SK-N-SH treated with all-trans-retinoic acid at 6 μM for 48 hours (cell line): ENCODE data around the gene FST.

Source experiments
- ATAC-seq: fragments of 200-7000 bp; cut with Tn5 transposase; 3 replicates; pipeline ENCODE4 v1.9.1; 2020; ENCODE audit warnings: mild to moderate bottlenecking, moderate library complexity
- ARNTL ChIP-seq: fragments of 450-650 bp; formaldehyde crosslinking; IDR thresholded peaks from 2 replicates; pipeline ENCODE4 v1.5.0; 2020; ENCODE audit warnings: low read depth, mild to moderate bottlenecking, moderate library complexity, borderline replicate concordance
- CSDC2 ChIP-seq: fragments of 250-450 bp; sonication (Bioruptor Pico); IDR thresholded peaks from 2 replicates; pipeline ENCODE4 v1.5.0; 2020; ENCODE audit warnings: mild to moderate bottlenecking, moderate library complexity
- ESRRG ChIP-seq: fragments of 250-450 bp; sonication (Bioruptor Pico); IDR thresholded peaks from 2 replicates; pipeline ENCODE4 v1.6.1; 2021; ENCODE audit warnings: mild to moderate bottlenecking
- GLIS3 ChIP-seq: fragments of 250-450 bp; sonication (Bioruptor Pico); IDR thresholded peaks from 2 replicates; pipeline ENCODE4 v1.5.0; 2020; ENCODE audit warnings: mild to moderate bottlenecking, moderate library complexity
- ISL1 ChIP-seq: fragments of 250-450 bp; sonication (Bioruptor Pico); IDR thresholded peaks from 2 replicates; pipeline ENCODE4 v2.1.2; 2022; ENCODE audit warnings: mild to moderate bottlenecking, moderate library complexity
- OSR1 ChIP-seq: fragments of 250-450 bp; sonication (Bioruptor Pico); IDR thresholded peaks from 2 replicates; pipeline ENCODE4 v1.8.0; 2022; ENCODE audit warnings: moderate library complexity, mild to moderate bottlenecking, inconsistent platforms
- PPARA ChIP-seq: fragments of 250-450 bp; sonication (Bioruptor Pico); IDR thresholded peaks from 2 replicates; pipeline ENCODE4 v1.5.0; 2020; ENCODE audit warnings: mild to moderate bottlenecking, borderline replicate concordance
- SNAI2 ChIP-seq: fragments of 250-450 bp; sonication (Bioruptor Pico); IDR thresholded peaks from 2 replicates; pipeline ENCODE4 v1.5.0; 2020; ENCODE audit warnings: mild to moderate bottlenecking, moderate library complexity
- TCF4 ChIP-seq: fragments of 250-450 bp; sonication (Bioruptor Pico); IDR thresholded peaks from 2 replicates; pipeline ENCODE4 v1.8.0; 2021; ENCODE audit warnings: mild to moderate bottlenecking, moderate library complexity, borderline replicate concordance
- TOX ChIP-seq: fragments of 250-450 bp; sonication (Bioruptor Pico); IDR thresholded peaks from 2 replicates; pipeline ENCODE4 v1.8.0; 2021; ENCODE audit warnings: mild to moderate bottlenecking, moderate library complexity, borderline replicate concordance
- ZC3H10 ChIP-seq: fragments of 250-450 bp; sonication (Bioruptor Pico); IDR thresholded peaks from 2 replicates; pipeline ENCODE4 v1.5.1; 2021; ENCODE audit warnings: mild to moderate bottlenecking, moderate library complexity
- ZFP3 ChIP-seq: fragments of 250-450 bp; sonication (Bioruptor Pico); IDR thresholded peaks from 2 replicates; pipeline ENCODE4 v1.5.0; 2020; ENCODE audit warnings: mild to moderate bottlenecking, moderate library complexity
- ZNF565 ChIP-seq: fragments of 450-650 bp; formaldehyde crosslinking; conservative IDR thresholded peaks from 2 replicates; pipeline ENCODE4 v1.5.0; 2020; ENCODE audit warnings: low read depth, mild to moderate bottlenecking, moderate library complexity
- ZNF70 ChIP-seq: fragments of 450-650 bp; formaldehyde crosslinking; IDR thresholded peaks from 2 replicates; pipeline ENCODE4 v1.5.0; 2020; ENCODE audit warnings: mild to moderate bottlenecking, moderate library complexity
- ZNF8 ChIP-seq: fragments of 450-650 bp; formaldehyde crosslinking; IDR thresholded peaks from 2 replicates; pipeline ENCODE4 v1.5.0; 2020; ENCODE audit warnings: mild to moderate bottlenecking, moderate library complexity
- TF ChIP-seq, protein P1 (sequence below): fragments of 250-450 bp; sonication (Bioruptor Pico); IDR thresholded peaks from 2 replicates; pipeline ENCODE4 v1.8.0; 2020; ENCODE audit warnings: mild to moderate bottlenecking, moderate library complexity, borderline replicate concordance
- TF ChIP-seq, protein P2 (sequence below): fragments of 250-450 bp; sonication (Bioruptor Pico); IDR thresholded peaks from 2 replicates; pipeline ENCODE4 v1.5.0; 2020; ENCODE audit warnings: mild to moderate bottlenecking, moderate library complexity
- TF ChIP-seq, protein P3 (sequence below): fragments of 250-450 bp; sonication (Bioruptor Pico); IDR thresholded peaks from 2 replicates; pipeline ENCODE4 v1.5.1; 2020; ENCODE audit warnings: low read depth, mild to moderate bottlenecking, moderate library complexity
- TF ChIP-seq, protein P4 (sequence below): fragments of 250-450 bp; sonication (Bioruptor Pico); IDR thresholded peaks from 2 replicates; pipeline ENCODE4 v1.8.0; 2021; ENCODE audit warnings: low read depth, mild to moderate bottlenecking, moderate library complexity, borderline replicate concordance

FST gene

DNA sequence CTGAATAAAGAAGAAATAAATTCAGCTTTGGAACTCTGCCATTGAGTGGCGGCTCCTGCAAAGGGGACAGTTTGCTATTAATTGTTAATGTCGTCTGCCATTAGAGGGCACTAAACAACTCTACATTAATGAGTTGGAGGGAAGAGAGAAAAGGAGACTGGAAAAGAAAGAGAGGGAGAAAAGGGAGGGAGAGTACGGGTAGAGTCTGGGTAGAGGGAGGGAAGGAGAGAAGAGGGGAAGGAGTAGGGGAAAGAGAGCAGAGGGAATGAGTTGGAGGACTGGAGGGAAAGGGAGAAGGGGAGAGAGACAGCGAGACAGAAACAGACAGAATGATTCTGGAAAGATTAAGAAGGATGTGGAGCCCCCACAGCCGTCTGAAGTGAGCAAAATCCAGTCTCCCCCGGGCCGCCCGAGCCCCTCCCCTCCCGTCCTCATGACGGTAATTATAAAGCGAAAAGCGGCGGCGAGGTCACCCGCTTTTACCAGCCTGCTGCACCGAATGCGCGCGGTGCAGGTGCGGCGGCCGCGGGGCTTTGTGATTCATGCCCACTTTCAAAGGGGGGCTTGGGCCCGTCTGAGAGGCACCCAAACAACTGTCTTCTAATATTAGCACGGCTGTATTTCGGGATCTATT is 1.9 kb upstream of the FST start:
- TF ChIP-seq, protein P1, sequence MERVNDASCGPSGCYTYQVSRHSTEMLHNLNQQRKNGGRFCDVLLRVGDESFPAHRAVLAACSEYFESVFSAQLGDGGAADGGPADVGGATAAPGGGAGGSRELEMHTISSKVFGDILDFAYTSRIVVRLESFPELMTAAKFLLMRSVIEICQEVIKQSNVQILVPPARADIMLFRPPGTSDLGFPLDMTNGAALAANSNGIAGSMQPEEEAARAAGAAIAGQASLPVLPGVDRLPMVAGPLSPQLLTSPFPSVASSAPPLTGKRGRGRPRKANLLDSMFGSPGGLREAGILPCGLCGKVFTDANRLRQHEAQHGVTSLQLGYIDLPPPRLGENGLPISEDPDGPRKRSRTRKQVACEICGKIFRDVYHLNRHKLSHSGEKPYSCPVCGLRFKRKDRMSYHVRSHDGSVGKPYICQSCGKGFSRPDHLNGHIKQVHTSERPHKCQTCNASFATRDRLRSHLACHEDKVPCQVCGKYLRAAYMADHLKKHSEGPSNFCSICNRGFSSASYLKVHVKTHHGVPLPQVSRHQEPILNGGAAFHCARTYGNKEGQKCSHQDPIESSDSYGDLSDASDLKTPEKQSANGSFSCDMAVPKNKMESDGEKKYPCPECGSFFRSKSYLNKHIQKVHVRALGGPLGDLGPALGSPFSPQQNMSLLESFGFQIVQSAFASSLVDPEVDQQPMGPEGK (CRISPR knock-in tag): no peak
- TF ChIP-seq ZNF8 (no peak), SNAI2 (CRISPR knock-in tag) (no peak), TOX (CRISPR knock-in tag) (no peak), CSDC2 (CRISPR knock-in tag) (no peak), GLIS3 (CRISPR knock-in tag) (no peak), ZNF70 (no peak), ESRRG (CRISPR knock-in tag) (no peak), ARNTL (CRISPR knock-in tag) (no peak), PPARA (no peak), ZC3H10 (CRISPR knock-in tag) (no peak), ZFP3 (CRISPR knock-in tag) (no peak)
- TF ChIP-seq, protein P2, sequence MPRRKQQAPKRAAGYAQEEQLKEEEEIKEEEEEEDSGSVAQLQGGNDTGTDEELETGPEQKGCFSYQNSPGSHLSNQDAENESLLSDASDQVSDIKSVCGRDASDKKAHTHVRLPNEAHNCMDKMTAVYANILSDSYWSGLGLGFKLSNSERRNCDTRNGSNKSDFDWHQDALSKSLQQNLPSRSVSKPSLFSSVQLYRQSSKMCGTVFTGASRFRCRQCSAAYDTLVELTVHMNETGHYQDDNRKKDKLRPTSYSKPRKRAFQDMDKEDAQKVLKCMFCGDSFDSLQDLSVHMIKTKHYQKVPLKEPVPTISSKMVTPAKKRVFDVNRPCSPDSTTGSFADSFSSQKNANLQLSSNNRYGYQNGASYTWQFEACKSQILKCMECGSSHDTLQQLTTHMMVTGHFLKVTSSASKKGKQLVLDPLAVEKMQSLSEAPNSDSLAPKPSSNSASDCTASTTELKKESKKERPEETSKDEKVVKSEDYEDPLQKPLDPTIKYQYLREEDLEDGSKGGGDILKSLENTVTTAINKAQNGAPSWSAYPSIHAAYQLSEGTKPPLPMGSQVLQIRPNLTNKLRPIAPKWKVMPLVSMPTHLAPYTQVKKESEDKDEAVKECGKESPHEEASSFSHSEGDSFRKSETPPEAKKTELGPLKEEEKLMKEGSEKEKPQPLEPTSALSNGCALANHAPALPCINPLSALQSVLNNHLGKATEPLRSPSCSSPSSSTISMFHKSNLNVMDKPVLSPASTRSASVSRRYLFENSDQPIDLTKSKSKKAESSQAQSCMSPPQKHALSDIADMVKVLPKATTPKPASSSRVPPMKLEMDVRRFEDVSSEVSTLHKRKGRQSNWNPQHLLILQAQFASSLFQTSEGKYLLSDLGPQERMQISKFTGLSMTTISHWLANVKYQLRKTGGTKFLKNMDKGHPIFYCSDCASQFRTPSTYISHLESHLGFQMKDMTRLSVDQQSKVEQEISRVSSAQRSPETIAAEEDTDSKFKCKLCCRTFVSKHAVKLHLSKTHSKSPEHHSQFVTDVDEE (CRISPR knock-in tag): no peak
- peak; percentile 15 for ATAC-seq

DNA sequence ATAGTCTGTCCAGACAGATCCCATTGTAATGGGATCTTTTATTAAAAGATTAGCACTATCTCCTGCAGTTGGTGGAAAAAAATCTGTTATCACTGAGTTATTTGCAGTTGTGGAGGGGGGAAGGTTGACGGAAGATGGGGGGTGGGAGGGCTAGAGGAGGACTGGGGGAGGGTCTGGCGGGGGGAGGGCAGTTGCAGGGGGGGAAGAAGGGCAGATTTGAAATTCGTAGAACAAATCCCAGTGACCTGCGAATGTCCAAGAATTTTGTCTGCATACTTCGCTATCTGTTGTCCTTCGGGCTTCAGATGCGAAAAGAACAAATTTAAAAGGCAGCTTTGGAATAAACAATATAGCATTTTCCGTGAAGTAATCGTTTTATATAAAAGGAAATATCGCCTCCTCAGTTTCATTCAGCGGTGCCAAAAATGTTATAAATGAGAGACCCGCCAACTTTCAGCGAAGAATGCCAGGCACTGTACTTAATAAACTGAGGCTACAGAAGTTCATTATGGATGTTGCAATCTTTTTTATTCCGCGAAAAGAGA is 1.3 kb upstream of the FST start:
- ATAC-seq: no peak
- TF ChIP-seq, protein P3, sequence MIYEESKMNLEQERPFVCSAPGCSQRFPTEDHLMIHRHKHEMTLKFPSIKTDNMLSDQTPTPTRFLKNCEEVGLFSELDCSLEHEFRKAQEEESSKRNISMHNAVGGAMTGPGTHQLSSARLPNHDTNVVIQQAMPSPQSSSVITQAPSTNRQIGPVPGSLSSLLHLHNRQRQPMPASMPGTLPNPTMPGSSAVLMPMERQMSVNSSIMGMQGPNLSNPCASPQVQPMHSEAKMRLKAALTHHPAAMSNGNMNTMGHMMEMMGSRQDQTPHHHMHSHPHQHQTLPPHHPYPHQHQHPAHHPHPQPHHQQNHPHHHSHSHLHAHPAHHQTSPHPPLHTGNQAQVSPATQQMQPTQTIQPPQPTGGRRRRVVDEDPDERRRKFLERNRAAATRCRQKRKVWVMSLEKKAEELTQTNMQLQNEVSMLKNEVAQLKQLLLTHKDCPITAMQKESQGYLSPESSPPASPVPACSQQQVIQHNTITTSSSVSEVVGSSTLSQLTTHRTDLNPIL (CRISPR knock-in tag): no peak
- no peak for TF ChIP-seq ZNF565 (CRISPR knock-in tag)
- no peak for TF ChIP-seq ZNF70
- no peak for TF ChIP-seq ISL1 (CRISPR knock-in tag)
- no peak for TF ChIP-seq ZNF8
- no peak for TF ChIP-seq TOX (CRISPR knock-in tag)

DNA sequence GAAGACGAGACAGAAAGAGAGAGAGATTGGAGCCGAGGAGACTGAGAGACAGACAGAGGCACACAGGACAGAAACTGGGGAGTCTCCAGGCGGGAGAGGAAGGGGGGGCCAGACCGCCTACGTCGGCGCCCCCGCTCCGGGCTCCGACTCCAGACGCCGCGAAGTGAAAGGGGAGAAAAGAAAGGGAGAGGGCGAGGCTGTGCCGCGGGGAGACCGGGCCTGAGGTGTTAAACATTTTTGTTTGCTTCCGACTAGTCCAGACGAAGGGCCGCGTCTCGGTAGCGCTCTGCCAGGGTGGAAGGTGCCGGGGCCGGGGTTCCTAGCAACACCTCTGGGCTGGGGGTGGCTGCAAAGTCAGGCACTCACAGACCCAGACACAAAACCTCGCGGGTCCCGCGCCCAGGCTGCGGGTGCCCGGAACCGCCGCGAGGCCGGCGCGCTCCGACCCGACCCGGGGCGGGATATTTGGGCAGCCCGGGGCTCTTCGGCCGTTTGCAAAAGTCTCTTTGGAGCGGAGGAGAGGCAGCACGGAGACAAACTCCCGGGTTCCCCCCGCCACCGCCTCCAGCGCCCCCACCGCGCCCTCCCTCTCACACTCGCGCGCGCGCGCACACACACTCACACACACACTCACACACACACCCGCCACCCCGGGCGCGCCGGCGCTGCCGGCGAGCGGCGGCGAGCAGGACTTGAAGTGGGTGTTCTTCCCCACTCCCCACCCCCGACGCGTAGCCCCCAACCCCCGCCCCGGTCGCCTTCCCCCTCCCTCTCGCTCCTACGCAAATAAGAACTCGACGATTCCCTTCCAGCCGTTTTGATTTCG is 626 bp upstream of the FST start:
- TF ChIP-seq GLIS3 (CRISPR knock-in tag) (no peak), SNAI2 (CRISPR knock-in tag) (no peak), ZC3H10 (CRISPR knock-in tag) (no peak)
- peak; percentile 26 for ATAC-seq

DNA sequence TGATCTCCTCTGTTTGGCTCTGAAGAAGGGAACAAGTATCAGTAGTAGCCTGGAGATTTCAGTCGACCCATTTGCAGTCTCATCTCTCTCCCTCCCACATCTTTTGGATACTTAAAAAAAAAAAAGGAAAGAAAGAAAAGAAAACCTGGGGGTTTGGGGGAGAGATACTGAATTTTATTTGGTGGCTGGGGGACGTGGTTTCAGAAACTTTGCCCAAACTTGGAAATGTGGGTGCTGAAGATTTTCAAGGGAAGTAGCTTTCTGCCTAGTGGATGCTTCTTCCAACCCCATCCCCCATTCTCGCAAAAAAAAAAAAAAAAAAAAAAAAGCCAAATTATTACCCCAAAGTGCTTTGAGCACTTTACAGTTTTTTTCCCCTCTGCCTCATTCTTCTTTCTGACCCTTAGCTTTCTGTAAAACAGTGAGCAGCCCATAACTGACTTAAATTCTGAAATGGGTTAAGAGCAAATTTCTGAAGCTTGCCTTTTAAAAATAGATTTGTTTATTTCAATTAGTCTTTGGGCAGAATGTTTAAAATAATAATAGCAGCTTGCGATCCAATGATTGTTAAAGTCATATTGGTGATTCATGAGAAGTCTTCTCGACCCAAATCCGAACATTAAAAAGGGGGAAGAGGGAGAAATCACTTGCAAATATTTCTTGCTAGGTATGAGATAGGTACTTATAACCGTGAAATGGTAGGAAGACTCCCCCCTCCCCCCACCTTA is 894 bp downstream of the FST start:
- no peak for ATAC-seq
- TF ChIP-seq, protein P3 (CRISPR knock-in tag): no peak
- TF ChIP-seq, protein P4, sequence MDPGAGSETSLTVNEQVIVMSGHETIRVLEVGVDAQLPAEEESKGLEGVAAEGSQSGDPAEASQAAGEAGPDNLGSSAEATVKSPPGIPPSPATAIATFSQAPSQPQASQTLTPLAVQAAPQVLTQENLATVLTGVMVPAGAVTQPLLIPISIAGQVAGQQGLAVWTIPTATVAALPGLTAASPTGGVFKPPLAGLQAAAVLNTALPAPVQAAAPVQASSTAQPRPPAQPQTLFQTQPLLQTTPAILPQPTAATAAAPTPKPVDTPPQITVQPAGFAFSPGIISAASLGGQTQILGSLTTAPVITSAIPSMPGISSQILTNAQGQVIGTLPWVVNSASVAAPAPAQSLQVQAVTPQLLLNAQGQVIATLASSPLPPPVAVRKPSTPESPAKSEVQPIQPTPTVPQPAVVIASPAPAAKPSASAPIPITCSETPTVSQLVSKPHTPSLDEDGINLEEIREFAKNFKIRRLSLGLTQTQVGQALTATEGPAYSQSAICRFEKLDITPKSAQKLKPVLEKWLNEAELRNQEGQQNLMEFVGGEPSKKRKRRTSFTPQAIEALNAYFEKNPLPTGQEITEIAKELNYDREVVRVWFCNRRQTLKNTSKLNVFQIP (CRISPR knock-in tag): no peak
- TF ChIP-seq ARNTL (CRISPR knock-in tag): no peak
- TF ChIP-seq SNAI2 (CRISPR knock-in tag): no peak
- TF ChIP-seq ZC3H10 (CRISPR knock-in tag): no peak
- TF ChIP-seq OSR1: no peak
- no peak for TF ChIP-seq ISL1 (CRISPR knock-in tag)
- TF ChIP-seq, protein P1 (CRISPR knock-in tag): no peak
- no peak for TF ChIP-seq ZNF565 (CRISPR knock-in tag)
- TF ChIP-seq TOX (CRISPR knock-in tag): no peak
- no peak for TF ChIP-seq TCF4 (CRISPR knock-in tag)
- TF ChIP-seq ZFP3 (CRISPR knock-in tag): no peak
- TF ChIP-seq GLIS3 (CRISPR knock-in tag): no peak
